Measurements from ENCODE around the gene CYP4F22. TPM values are rescaled to one million over a fixed set of nuclear protein-coding genes. Genes with fewer than 3 reads are reported as not detected.
"Not testable (repeated sequence)": the region's sequence is repeated elsewhere in the genome, so short reads cannot be mapped to it uniquely, and the experiment has no call there.

Gene CYP4F22
- total RNA-seq, 1 experiment from 2014 or later = 4.9 TPM

GRCh38 chr19:15480996-15481395, 27.3 kb upstream of the CYP4F22 start:
- H3K9ac ChIP-seq (ENCODE audit: low read length); H3K9me3 ChIP-seq (ENCODE audit: control insufficient read depth in 1 of 2, insufficient read depth in 1 of 2, low read depth in 1 of 2, low read length in 2 of 2); H3K79me2 ChIP-seq (ENCODE audit: insufficient read depth, low read length); H3K9me2 ChIP-seq (ENCODE audit: insufficient read depth); RAD21 ChIA-PET (ENCODE audit: low non-redundant PET in 1 of 2, low total read pairs in 2 of 2, uncharacterized antibody in 2 of 2, unreplicated experiment in 2 of 2); H3K27ac ChIP-seq (ENCODE audit: low read depth, low read length); H2AFZ ChIP-seq (ENCODE audit: low read depth, low read length, poor library complexity, severe bottlenecking); H3K4me1 ChIP-seq (ENCODE audit: control insufficient read depth in 1 of 2, insufficient read depth in 2 of 2, low read length in 2 of 2); BruUV-seq (replicated peaks); intact Hi-C loops (cut with micrococcal nuclease); POLR2A ChIA-PET; H4K20me1 ChIP-seq (ENCODE audit: insufficient read depth); DNase-seq (ENCODE audit: low read depth, low spot score); ATAC-seq; H3K36me3 ChIP-seq (ENCODE audit: control insufficient read depth in 1 of 2, insufficient read depth in 2 of 2, low read length in 2 of 2); H3K4me2 ChIP-seq (ENCODE audit: low read length); H3K27me3 ChIP-seq (ENCODE audit: insufficient read depth, low read length); H3K4me3 ChIP-seq (replicated peaks in 1 of 2; ENCODE audit: low read depth in 1 of 2, low read length in 2 of 2): not testable (repeated sequence)
- CTCF ChIA-PET = interaction anchor here (0.5 kb wide), 1 partner anchor 303 kb away, joined by 3 read pairs; no protein-coding TSS in a partner anchor

- BruUV-seq (replicated peaks); H2AFZ ChIP-seq (ENCODE audit: low read depth, low read length, poor library complexity, severe bottlenecking); H3K9ac ChIP-seq (ENCODE audit: low read length); H3K4me3 ChIP-seq (replicated peaks in 1 of 2; ENCODE audit: low read depth in 1 of 2, low read length in 2 of 2); H3K79me2 ChIP-seq (ENCODE audit: insufficient read depth, low read length); H3K27me3 ChIP-seq (ENCODE audit: insufficient read depth, low read length); intact Hi-C loops (cut with micrococcal nuclease); H3K4me2 ChIP-seq (ENCODE audit: low read length); DNase-seq (ENCODE audit: low read depth, low spot score); H3K36me3 ChIP-seq (ENCODE audit: control insufficient read depth in 1 of 2, insufficient read depth in 2 of 2, low read length in 2 of 2); ATAC-seq; H3K4me1 ChIP-seq (ENCODE audit: control insufficient read depth in 1 of 2, insufficient read depth in 2 of 2, low read length in 2 of 2); H3K27ac ChIP-seq (ENCODE audit: low read depth, low read length); H3K9me2 ChIP-seq (ENCODE audit: insufficient read depth); RAD21 ChIA-PET (ENCODE audit: low non-redundant PET in 1 of 2, low total read pairs in 2 of 2, uncharacterized antibody in 2 of 2, unreplicated experiment in 2 of 2); H4K20me1 ChIP-seq (ENCODE audit: insufficient read depth); POLR2A ChIA-PET; H3K9me3 ChIP-seq (ENCODE audit: control insufficient read depth in 1 of 2, insufficient read depth in 1 of 2, low read depth in 1 of 2, low read length in 2 of 2); CTCF ChIA-PET: not testable (repeated sequence)
Observed at GRCh38 chr19:15485768-15486167, 22.6 kb upstream of the CYP4F22 start.

GRCh38 chr19:15487038-15487437, 21.3 kb upstream of the CYP4F22 start:
- Histone ChIP-seq H4K20me1 (ENCODE audit: insufficient read depth) (no peaks in the 10 kb centered on the region), H3K27ac (ENCODE audit: low read depth, low read length) (no peak overlapping the region), H3K79me2 (ENCODE audit: insufficient read depth, low read length) (no peaks in the 10 kb centered on the region), H3K27me3 (ENCODE audit: insufficient read depth, low read length) (no peaks in the 10 kb centered on the region), H2AFZ (ENCODE audit: low read depth, low read length, poor library complexity, severe bottlenecking) (no peak overlapping the region), H3K9me2 (ENCODE audit: insufficient read depth) (no peaks in the 10 kb centered on the region), H3K9me3 (ENCODE audit: control insufficient read depth in 1 of 2, insufficient read depth in 1 of 2, low read depth in 1 of 2, low read length in 2 of 2) (no peaks in the 10 kb centered on the region), H3K9ac (ENCODE audit: low read length) (no peak overlapping the region), H3K4me3 (replicated peaks in 1 of 2; ENCODE audit: low read depth in 1 of 2, low read length in 2 of 2) (no peak overlapping the region), H3K36me3 (ENCODE audit: control insufficient read depth in 1 of 2, insufficient read depth in 2 of 2, low read length in 2 of 2) (no peaks in the 10 kb centered on the region), H3K4me1 (ENCODE audit: control insufficient read depth in 1 of 2, insufficient read depth in 2 of 2, low read length in 2 of 2) (no peaks in the 10 kb centered on the region), H3K4me2 (ENCODE audit: low read length) (no peak overlapping the region)
- no TSS peak for BruUV-seq (replicated peaks)
- ATAC-seq = no peak
- no peak for DNase-seq (ENCODE audit: low read depth, low spot score)
- CTCF ChIA-PET = no interaction called here
- TF ChIP-seq YY1 (IDR thresholded peaks at IDR 0.05; ENCODE audit: extremely low read depth, insufficient replicate concordance, low read depth, low read length) = no peak
- no peak for TF ChIP-seq ATF3 (IDR thresholded peaks at IDR 0.05)
- no peak for TF ChIP-seq ELF1 (IDR thresholded peaks at IDR 0.05; ENCODE audit: borderline replicate concordance, low read depth)
- TF ChIP-seq FOSL1 (IDR thresholded peaks at IDR 0.05; ENCODE audit: low read depth) = no peak
- no peak for TF ChIP-seq ZBTB33 (IDR thresholded peaks at IDR 0.05; ENCODE audit: extremely low read depth, insufficient replicate concordance, low read length)
- no peak for TF ChIP-seq MAX (IDR thresholded peaks at IDR 0.05)
- no peak for TF ChIP-seq CEBPB (IDR thresholded peaks at IDR 0.05; ENCODE audit: low read depth)
- TF ChIP-seq POLR2A (IDR thresholded peaks at IDR 0.05; ENCODE audit: borderline replicate concordance, extremely low read depth, insufficient read depth, insufficient read length) = no peak
- no peak for TF ChIP-seq EZH2phosphoT487 (IDR thresholded peaks at IDR 0.05; ENCODE audit: borderline replicate concordance)
- RAD21 ChIA-PET (ENCODE audit: low non-redundant PET in 1 of 2, low total read pairs in 2 of 2, uncharacterized antibody in 2 of 2, unreplicated experiment in 2 of 2) = no interaction called here
- intact Hi-C loops (cut with micrococcal nuclease) = no loop called here
- POLR2A ChIA-PET = no interaction called here

Data from HCT116 (cell line).